ENCODE measurements around the gene EHBP1. TPM values are rescaled to one million over a fixed set of nuclear protein-coding genes. Genes with fewer than 3 reads are reported as not detected.

The EHBP1 gene
- polyA plus RNA-seq, 1 of the 3 experiments (the other 2 are of a cell fraction), result 62.7 TPM

DNA sequence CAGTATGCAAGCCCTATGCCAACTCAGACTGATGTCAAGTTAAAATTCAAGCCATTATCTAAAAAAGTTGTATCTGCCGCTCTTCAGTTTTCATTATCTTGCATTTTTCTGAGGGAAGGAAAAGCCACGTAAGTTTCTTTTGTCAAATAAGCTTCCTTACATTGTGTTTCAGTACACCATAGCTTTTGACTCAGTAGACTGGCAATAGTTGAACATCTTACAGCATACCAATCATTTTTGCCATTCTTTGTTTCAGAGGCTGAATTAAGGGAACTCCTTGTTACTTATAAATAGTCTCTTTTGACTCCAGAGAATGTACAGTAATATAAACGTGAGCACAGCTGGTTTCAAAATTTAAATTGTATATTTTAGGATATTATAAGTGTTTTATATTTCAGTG, 120.6 kb downstream of the EHBP1 start:
- Histone ChIP-seq H3K79me2 (ENCODE audit: insufficient read depth) (peaks cover 28% of the 10 kb centered on the region), H2AFZ (ENCODE audit: low read depth) (no peak overlapping the region), H3K27me3 (ENCODE audit: insufficient read depth) (no peaks in the 10 kb centered on the region), H3K36me3 (replicated peaks in 1 of 2; ENCODE audit: control insufficient read depth in 1 of 2, insufficient read depth in 2 of 2, low read length in 1 of 2) (peaks cover 15 to 38% of the 10 kb centered on the region in 2 experiments), H3K9me2 (no peaks in the 10 kb centered on the region), H3F3A (replicated peaks; ENCODE audit: insufficient read depth) (peaks cover 7% of the 10 kb centered on the region), H3K4me3 (ENCODE audit: low read depth in 2 of 2, low read length in 1 of 2) (no peak overlapping the region), H3K4me1 (ENCODE audit: control insufficient read depth in 1 of 2, insufficient read depth in 2 of 2, low read depth in 1 of 2, low read length in 1 of 2) (no peaks in the 10 kb centered on the region; a peak in 2 of 4 replicates), H3K9ac (no peak overlapping the region), H3K9me3 (no peaks in the 10 kb centered on the region), H3K27ac (ENCODE audit: low read depth in 2 of 2, low read length in 1 of 2) (no peak overlapping the region; a peak in 1 of 4 replicates), H4K20me1 (ENCODE audit: insufficient read depth) (no peaks in the 10 kb centered on the region), H3K4me2 (no peak overlapping the region)
- no peak for DNase-seq
- CTCF ChIA-PET, result interaction anchor here (0.6 kb wide), 1 partner anchor 1218 kb away, joined by 3 read pairs; no protein-coding TSS in a partner anchor
- 81% methylated on average over 3 of the region's 3 CpGs for WGBS (ENCODE audit: low lambda C conversion rate)
- POLR2A ChIA-PET, result no interaction called here
- TF ChIP-seq JUND (IDR thresholded peaks at IDR 0.05) (no peak), CHD2 (IDR thresholded peaks at IDR 0.05; ENCODE audit: low read length, partially characterized antibody) (no peak), MXI1 (IDR thresholded peaks at IDR 0.05; ENCODE audit: low read depth, low read length) (no peak), NFIC (IDR thresholded peaks at IDR 0.05; ENCODE audit: borderline replicate concordance) (no peak), EP300 (IDR thresholded peaks at IDR 0.05; ENCODE audit: borderline replicate concordance in 1 of 2, low read depth in 1 of 2, low read length in 1 of 2) (no peak), RFX5 (IDR thresholded peaks at IDR 0.05; ENCODE audit: low read length) (no peak), TEAD4 (IDR thresholded peaks at IDR 0.05; ENCODE audit: borderline replicate concordance, insufficient read depth) (no peak), RXRA (IDR thresholded peaks at IDR 0.05; ENCODE audit: borderline replicate concordance, low read depth) (no peak), GATA2 (CRISPR knock-in tag; IDR thresholded peaks at IDR 0.05) (no peak)
- TF ChIP-seq, protein P1, sequence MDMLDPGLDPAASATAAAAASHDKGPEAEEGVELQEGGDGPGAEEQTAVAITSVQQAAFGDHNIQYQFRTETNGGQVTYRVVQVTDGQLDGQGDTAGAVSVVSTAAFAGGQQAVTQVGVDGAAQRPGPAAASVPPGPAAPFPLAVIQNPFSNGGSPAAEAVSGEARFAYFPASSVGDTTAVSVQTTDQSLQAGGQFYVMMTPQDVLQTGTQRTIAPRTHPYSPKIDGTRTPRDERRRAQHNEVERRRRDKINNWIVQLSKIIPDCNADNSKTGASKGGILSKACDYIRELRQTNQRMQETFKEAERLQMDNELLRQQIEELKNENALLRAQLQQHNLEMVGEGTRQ (IDR thresholded peaks at IDR 0.05; ENCODE audit: borderline replicate concordance, low read depth, low read length), result no peak
- TF ChIP-seq, protein P2, sequence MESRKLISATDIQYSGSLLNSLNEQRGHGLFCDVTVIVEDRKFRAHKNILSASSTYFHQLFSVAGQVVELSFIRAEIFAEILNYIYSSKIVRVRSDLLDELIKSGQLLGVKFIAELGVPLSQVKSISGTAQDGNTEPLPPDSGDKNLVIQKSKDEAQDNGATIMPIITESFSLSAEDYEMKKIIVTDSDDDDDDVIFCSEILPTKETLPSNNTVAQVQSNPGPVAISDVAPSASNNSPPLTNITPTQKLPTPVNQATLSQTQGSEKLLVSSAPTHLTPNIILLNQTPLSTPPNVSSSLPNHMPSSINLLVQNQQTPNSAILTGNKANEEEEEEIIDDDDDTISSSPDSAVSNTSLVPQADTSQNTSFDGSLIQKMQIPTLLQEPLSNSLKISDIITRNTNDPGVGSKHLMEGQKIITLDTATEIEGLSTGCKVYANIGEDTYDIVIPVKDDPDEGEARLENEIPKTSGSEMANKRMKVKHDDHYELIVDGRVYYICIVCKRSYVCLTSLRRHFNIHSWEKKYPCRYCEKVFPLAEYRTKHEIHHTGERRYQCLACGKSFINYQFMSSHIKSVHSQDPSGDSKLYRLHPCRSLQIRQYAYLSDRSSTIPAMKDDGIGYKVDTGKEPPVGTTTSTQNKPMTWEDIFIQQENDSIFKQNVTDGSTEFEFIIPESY (IDR thresholded peaks at IDR 0.05; ENCODE audit: borderline replicate concordance, low read depth), result no peak
- TF ChIP-seq, protein P3, sequence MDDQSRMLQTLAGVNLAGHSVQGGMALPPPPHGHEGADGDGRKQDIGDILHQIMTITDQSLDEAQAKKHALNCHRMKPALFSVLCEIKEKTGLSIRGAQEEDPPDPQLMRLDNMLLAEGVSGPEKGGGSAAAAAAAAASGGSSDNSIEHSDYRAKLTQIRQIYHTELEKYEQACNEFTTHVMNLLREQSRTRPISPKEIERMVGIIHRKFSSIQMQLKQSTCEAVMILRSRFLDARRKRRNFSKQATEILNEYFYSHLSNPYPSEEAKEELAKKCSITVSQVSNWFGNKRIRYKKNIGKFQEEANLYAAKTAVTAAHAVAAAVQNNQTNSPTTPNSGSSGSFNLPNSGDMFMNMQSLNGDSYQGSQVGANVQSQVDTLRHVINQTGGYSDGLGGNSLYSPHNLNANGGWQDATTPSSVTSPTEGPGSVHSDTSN (IDR thresholded peaks at IDR 0.05), result no peak
- TF ChIP-seq, protein P4, sequence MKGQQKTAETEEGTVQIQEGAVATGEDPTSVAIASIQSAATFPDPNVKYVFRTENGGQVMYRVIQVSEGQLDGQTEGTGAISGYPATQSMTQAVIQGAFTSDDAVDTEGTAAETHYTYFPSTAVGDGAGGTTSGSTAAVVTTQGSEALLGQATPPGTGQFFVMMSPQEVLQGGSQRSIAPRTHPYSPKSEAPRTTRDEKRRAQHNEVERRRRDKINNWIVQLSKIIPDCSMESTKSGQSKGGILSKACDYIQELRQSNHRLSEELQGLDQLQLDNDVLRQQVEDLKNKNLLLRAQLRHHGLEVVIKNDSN (IDR thresholded peaks at IDR 0.05; ENCODE audit: borderline replicate concordance, low read depth), result no peak
- TF ChIP-seq, protein P5, sequence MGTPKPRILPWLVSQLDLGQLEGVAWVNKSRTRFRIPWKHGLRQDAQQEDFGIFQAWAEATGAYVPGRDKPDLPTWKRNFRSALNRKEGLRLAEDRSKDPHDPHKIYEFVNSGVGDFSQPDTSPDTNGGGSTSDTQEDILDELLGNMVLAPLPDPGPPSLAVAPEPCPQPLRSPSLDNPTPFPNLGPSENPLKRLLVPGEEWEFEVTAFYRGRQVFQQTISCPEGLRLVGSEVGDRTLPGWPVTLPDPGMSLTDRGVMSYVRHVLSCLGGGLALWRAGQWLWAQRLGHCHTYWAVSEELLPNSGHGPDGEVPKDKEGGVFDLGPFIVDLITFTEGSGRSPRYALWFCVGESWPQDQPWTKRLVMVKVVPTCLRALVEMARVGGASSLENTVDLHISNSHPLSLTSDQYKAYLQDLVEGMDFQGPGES (IDR thresholded peaks at IDR 0.05; ENCODE audit: low read depth, low read length), result no peak
